GM21717 (cell line): ENCODE data around the gene CDA.

Source experiments
- ATAC-seq: cut with Tn5 transposase; IDR thresholded peaks from one replicate; pipeline ENCODE4 v1.9.1; 2021; ENCODE audit warnings: mild to moderate bottlenecking, moderate library complexity; ENCODE audit not compliant: unreplicated experiment

Gene CDA

GRCh38 chr1:20615946-20616846 is 27.3 kb downstream of the CDA start:
- ATAC-seq: no peak

- no peak for ATAC-seq
These were observed 28.1 kb downstream of the CDA start for GRCh38 chr1:20616847-20617487.

GRCh38 chr1:20618550-20618949 is 29.7 kb downstream of the CDA start:
- no peak for ATAC-seq

- ATAC-seq: no peak
These were observed 31.1 kb downstream of the CDA start for GRCh38 chr1:20619999-20620398.

- ATAC-seq: no peak
These were observed 32.1 kb downstream of the CDA start for GRCh38 chr1:20621012-20621411.

- no peak for ATAC-seq
These were observed 35.8 kb downstream of the CDA start for GRCh38 chr1:20624709-20625108.

GRCh38 chr1:20625176-20626097 is 36.5 kb downstream of the CDA start:
- no peak for ATAC-seq

- no peak for ATAC-seq
These were observed 37.2 kb downstream of the CDA start for GRCh38 chr1:20626098-20626427.

GRCh38 chr1:20626524-20626923 is 37.6 kb downstream of the CDA start:
- ATAC-seq: no peak

GRCh38 chr1:20630729-20631128 is 41.8 kb downstream of the CDA start:
- no peak for ATAC-seq

GRCh38 chr1:20632386-20632785 is 43.5 kb downstream of the CDA start:
- ATAC-seq: no peak

GRCh38 chr1:20633190-20634064 is 44.5 kb downstream of the CDA start, which contains the start of gene PINK1:
PINK1 (plus strand) TSS chr1:20633458; CDS start chr1:20633549, 91 bp downstream.
- ATAC-seq: no peak

- no peak for ATAC-seq
These were observed 45.2 kb downstream of the CDA start for GRCh38 chr1:20634065-20634593.

GRCh38 chr1:20634594-20635084 is 45.7 kb downstream of the CDA start:
- ATAC-seq: no peak

- ATAC-seq: no peak
These were observed 48.0 kb downstream of the CDA start for GRCh38 chr1:20636785-20637347.

GRCh38 chr1:20640183-20640597 is 51.3 kb downstream of the CDA start:
- no peak for ATAC-seq

- ATAC-seq: no peak
These were observed 53.1 kb downstream of the CDA start for GRCh38 chr1:20641975-20642374.

- ATAC-seq: no peak
These were observed 54.2 kb downstream of the CDA start for GRCh38 chr1:20643080-20643479.

- ATAC-seq: no peak
These were observed 55.5 kb downstream of the CDA start for GRCh38 chr1:20644416-20644815.
